Loucy (cell line): ENCODE measurements around the gene CHAC2.

Experiments used
- EZH2phosphoT487 ChIP-seq: fragments of 200-600 bp; IDR thresholded peaks from 2 replicates; pipeline ENCODE4 v1.6.1; 2018; ENCODE audit warnings: antibody characterized with exemption, mild to moderate bottlenecking, moderate library complexity, borderline replicate concordance
- TF ChIP-seq, protein P1 (sequence below): fragments of 200-600 bp; sonication (generic); conservative IDR thresholded peaks from 2 replicates; pipeline ENCODE4 v1.5.1; 2014; ENCODE audit warnings: mild to moderate bottlenecking, antibody characterized with exemption, low read length

DNA sequence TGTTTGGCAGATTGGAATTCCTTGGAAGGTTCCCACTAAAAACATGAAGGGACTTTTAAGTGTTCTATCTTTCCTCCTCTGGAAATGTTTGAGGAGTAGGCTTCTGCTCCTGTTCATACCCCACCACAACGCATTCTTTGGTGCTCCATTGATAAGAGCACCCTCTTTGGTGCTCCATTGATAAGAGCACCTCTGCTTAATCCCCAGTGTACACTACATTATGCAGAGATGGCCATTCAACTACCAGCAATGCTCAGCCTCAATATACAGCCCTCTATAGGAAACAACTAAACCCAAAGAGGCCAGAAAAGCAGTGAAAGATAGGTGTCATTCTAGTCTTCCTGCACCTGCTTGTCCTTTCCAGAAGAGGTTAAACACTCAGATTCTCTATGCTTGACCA lies 1.8 kb upstream of the CHAC2 start:
- TF ChIP-seq, protein P1, sequence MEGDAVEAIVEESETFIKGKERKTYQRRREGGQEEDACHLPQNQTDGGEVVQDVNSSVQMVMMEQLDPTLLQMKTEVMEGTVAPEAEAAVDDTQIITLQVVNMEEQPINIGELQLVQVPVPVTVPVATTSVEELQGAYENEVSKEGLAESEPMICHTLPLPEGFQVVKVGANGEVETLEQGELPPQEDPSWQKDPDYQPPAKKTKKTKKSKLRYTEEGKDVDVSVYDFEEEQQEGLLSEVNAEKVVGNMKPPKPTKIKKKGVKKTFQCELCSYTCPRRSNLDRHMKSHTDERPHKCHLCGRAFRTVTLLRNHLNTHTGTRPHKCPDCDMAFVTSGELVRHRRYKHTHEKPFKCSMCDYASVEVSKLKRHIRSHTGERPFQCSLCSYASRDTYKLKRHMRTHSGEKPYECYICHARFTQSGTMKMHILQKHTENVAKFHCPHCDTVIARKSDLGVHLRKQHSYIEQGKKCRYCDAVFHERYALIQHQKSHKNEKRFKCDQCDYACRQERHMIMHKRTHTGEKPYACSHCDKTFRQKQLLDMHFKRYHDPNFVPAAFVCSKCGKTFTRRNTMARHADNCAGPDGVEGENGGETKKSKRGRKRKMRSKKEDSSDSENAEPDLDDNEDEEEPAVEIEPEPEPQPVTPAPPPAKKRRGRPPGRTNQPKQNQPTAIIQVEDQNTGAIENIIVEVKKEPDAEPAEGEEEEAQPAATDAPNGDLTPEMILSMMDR: no peak
- no peak for TF ChIP-seq EZH2phosphoT487
